DND-41 (cell line): ENCODE measurements around the gene MFGE8.

ENCODE experiments used
- ATAC-seq: fragments of 200-7000 bp; cut with Tn5 transposase; 3 replicates; pipeline ENCODE4 v1.9.1; 2021; ENCODE audit warnings: low read depth; ENCODE audit not compliant: insufficient read depth
- DNase-seq: peaks from one replicate; pipeline ENCODE4 v3.0.0-alpha.2; 2020
- H2AFZ ChIP-seq: 2 replicates; pipeline ENCODE4 v1.6.0; 2012; ENCODE audit warnings: low read depth, low read length
- H3K27ac ChIP-seq: 2 replicates; pipeline ENCODE4 v1.5.1; 2012; ENCODE audit warnings: low read length, inconsistent platforms
- H3K27me3 ChIP-seq: fragments of 200-600 bp; sonication (generic); 2 replicates; pipeline ENCODE4 v1.6.0; 2012; ENCODE audit warnings: low read length, mild to moderate bottlenecking, inconsistent platforms; ENCODE audit not compliant: insufficient read depth, poor library complexity
- H3K36me3 ChIP-seq: 2 replicates; pipeline ENCODE4 v1.5.1; 2012; ENCODE audit warnings: low read length, inconsistent platforms; ENCODE audit not compliant: insufficient read depth
- H3K4me1 ChIP-seq: 2 replicates; pipeline ENCODE4 v1.5.1; 2012; ENCODE audit warnings: mild to moderate bottlenecking, low read length; ENCODE audit not compliant: insufficient read depth
- H3K4me2 ChIP-seq: 2 replicates; pipeline ENCODE4 v1.6.0; 2012; ENCODE audit warnings: mild to moderate bottlenecking, moderate library complexity, low read length, inconsistent platforms; ENCODE audit not compliant: insufficient read depth
- H3K4me3 ChIP-seq, 2 experiments: fragments of 200-600 bp in 1 of 2; shearing (Covaris generic) in 1 of 2; 2 replicates each; pipeline ENCODE4 v1.5.1; 2012 to 2016; ENCODE audit warnings: inconsistent platforms in 2 of 2, low read length in 2 of 2, mild to moderate bottlenecking in 2 of 2, low read depth in 1 of 2, moderate library complexity in 1 of 2
- H3K79me2 ChIP-seq: 2 replicates; pipeline ENCODE4 v1.6.0; 2012; ENCODE audit warnings: low read length, inconsistent platforms; ENCODE audit not compliant: insufficient read depth
- H3K9ac ChIP-seq: 2 replicates; pipeline ENCODE4 v1.6.0; 2012; ENCODE audit warnings: low read depth, mild to moderate bottlenecking, inconsistent platforms, low read length, moderate library complexity
- H3K9me3 ChIP-seq: 2 replicates; pipeline ENCODE4 v1.5.1; 2012; ENCODE audit warnings: low read length, moderate library complexity, mild to moderate bottlenecking, inconsistent platforms; ENCODE audit not compliant: insufficient read depth, severe bottlenecking
- H4K20me1 ChIP-seq: 2 replicates; pipeline ENCODE4 v1.6.0; 2012; ENCODE audit warnings: low read length; ENCODE audit not compliant: insufficient read depth
- EZH2 ChIP-seq: IDR thresholded peaks from 3 replicates; pipeline ENCODE4 v1.6.1; 2012; ENCODE audit warnings: borderline replicate concordance, low read depth, mild to moderate bottlenecking, moderate library complexity, low read length, inconsistent platforms; ENCODE audit not compliant: severe bottlenecking
- TF ChIP-seq, protein P1 (sequence below): IDR thresholded peaks from 2 replicates; pipeline ENCODE4 v1.5.1; 2012; ENCODE audit warnings: borderline replicate concordance, low read length, moderate library complexity, mild to moderate bottlenecking; ENCODE audit not compliant: poor library complexity, severe bottlenecking; ENCODE audit errors: extremely low read depth

Gene MFGE8

DNA sequence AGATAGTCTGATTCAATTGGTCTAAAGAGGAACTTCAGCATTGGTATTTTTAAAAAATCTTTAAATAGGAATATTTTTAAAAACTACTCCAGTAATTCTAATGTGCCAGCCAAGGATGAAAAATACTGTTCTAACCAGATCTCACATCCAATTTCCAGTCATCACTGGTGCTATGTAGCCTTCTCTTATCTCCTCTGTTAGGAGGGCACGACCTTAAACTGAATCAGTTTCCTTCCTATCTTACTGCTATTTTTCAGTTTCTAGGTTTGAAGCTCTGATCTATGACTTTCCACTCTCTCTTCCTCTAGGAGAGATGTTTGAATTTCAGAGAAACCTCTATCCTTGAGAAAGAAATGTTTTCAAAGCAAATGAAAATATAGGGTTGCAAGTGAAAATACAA, 49.8 kb downstream of the MFGE8 start:
- no peak for DNase-seq
- H3K4me2 ChIP-seq: no peak overlapping the region
- TF ChIP-seq, protein P1, sequence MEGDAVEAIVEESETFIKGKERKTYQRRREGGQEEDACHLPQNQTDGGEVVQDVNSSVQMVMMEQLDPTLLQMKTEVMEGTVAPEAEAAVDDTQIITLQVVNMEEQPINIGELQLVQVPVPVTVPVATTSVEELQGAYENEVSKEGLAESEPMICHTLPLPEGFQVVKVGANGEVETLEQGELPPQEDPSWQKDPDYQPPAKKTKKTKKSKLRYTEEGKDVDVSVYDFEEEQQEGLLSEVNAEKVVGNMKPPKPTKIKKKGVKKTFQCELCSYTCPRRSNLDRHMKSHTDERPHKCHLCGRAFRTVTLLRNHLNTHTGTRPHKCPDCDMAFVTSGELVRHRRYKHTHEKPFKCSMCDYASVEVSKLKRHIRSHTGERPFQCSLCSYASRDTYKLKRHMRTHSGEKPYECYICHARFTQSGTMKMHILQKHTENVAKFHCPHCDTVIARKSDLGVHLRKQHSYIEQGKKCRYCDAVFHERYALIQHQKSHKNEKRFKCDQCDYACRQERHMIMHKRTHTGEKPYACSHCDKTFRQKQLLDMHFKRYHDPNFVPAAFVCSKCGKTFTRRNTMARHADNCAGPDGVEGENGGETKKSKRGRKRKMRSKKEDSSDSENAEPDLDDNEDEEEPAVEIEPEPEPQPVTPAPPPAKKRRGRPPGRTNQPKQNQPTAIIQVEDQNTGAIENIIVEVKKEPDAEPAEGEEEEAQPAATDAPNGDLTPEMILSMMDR: no peak
- no peak for TF ChIP-seq EZH2
- H3K36me3 ChIP-seq: no peaks in the 10 kb centered on the region
- no peaks in the 10 kb centered on the region for H3K27me3 ChIP-seq
- no peaks in the 10 kb centered on the region for H3K4me1 ChIP-seq
- H3K9ac ChIP-seq: no peak overlapping the region
- no peaks in the 10 kb centered on the region for H3K79me2 ChIP-seq
- ATAC-seq: no peak
- no peaks in the 10 kb centered on the region for H3K9me3 ChIP-seq
- no peak overlapping the region for H3K4me3 ChIP-seq
- H2AFZ ChIP-seq: no peak overlapping the region
- H3K27ac ChIP-seq: no peak overlapping the region
- H4K20me1 ChIP-seq: no peaks in the 10 kb centered on the region

DNA sequence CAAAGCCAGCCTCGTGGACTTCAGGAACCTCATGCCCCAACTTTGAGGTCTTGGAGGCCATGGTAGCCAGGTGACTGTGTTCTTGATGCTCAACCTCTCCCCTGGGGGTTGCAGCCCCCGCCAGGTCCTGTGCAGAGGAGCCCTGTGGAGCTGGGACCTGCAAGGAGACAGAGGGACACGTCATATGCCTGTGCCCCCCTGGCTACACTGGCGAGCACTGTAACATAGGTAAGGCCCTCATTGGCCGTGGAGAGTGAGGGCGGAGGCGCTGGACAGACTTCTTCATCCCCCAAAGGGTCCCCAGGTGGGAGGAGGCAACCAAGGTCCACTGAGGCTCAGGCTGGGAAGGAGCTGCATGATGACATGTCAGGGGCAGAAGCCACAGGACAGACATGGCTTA, 53.0 kb downstream of the MFGE8 start:
- no peak overlapping the region for H3K27ac ChIP-seq
- H3K36me3 ChIP-seq: no peaks in the 10 kb centered on the region
- H2AFZ ChIP-seq: no peak overlapping the region
- peaks cover under 1% of the 10 kb centered on the region for H3K9me3 ChIP-seq
- no peak overlapping the region for H3K4me3 ChIP-seq
- H3K27me3 ChIP-seq: no peaks in the 10 kb centered on the region
- no peak overlapping the region for H3K9ac ChIP-seq
- DNase-seq (no peak), ATAC-seq (no peak)
- H3K4me2 ChIP-seq: no peak overlapping the region
- TF ChIP-seq, protein P1: no peak
- TF ChIP-seq EZH2: no peak
- no peaks in the 10 kb centered on the region for H4K20me1 ChIP-seq
- no peaks in the 10 kb centered on the region for H3K79me2 ChIP-seq
- no peaks in the 10 kb centered on the region for H3K4me1 ChIP-seq

DNA sequence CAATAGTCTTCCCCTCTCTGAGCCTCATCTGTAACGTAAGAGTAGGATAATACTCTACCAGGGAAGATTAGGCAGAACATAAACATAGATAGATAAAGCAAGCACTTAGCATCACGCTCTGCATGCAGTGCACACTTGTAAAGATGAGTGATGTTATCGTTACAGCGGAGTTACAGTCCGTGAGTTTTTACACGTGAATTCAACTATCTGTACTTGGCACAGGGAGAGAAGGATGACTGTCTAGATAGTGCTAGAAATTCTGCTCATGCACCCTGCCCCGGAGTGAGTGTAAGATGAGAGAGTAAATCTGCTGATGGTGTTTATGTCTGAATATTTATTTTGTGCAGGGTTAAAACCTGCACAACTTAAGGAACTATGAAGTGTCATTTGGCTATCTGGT, 53.6 kb downstream of the MFGE8 start:
- Histone ChIP-seq H3K79me2 (no peaks in the 10 kb centered on the region), H3K9me3 (peaks cover 7% of the 10 kb centered on the region), H3K4me3 (no peak overlapping the region), H3K27ac (no peak overlapping the region), H3K36me3 (no peaks in the 10 kb centered on the region), H4K20me1 (no peaks in the 10 kb centered on the region), H3K4me1 (no peaks in the 10 kb centered on the region), H3K9ac (no peak overlapping the region), H3K27me3 (no peaks in the 10 kb centered on the region), H3K4me2 (no peak overlapping the region), H2AFZ (no peak overlapping the region)
- no peak for TF ChIP-seq EZH2
- TF ChIP-seq, protein P1: no peak
- ATAC-seq (no peak), DNase-seq (no peak)

DNA sequence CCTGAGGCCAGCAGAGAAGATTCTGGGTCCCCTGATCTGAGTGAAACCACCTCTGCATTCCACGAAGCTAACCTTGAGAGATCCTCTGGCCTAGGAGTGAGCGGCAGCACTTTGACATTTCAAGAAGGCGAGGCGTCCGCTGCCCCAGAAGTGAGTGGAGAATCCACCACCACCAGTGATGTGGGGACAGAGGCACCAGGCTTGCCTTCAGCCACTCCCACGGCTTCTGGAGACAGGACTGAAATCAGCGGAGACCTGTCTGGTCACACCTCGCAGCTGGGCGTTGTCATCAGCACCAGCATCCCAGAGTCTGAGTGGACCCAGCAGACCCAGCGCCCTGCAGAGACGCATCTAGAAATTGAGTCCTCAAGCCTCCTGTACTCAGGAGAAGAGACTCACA, 54.2 kb downstream of the MFGE8 start:
- H2AFZ ChIP-seq: no peak overlapping the region
- H3K36me3 ChIP-seq: no peaks in the 10 kb centered on the region
- no peak overlapping the region for H3K27ac ChIP-seq
- no peaks in the 10 kb centered on the region for H3K27me3 ChIP-seq
- DNase-seq (no peak), ATAC-seq (no peak)
- peaks cover 12% of the 10 kb centered on the region for H3K9me3 ChIP-seq
- H4K20me1 ChIP-seq: no peaks in the 10 kb centered on the region
- no peak overlapping the region for H3K4me2 ChIP-seq
- no peak overlapping the region for H3K9ac ChIP-seq
- TF ChIP-seq EZH2: no peak
- TF ChIP-seq, protein P1: no peak
- no peak overlapping the region for H3K4me3 ChIP-seq
- H3K79me2 ChIP-seq: no peaks in the 10 kb centered on the region
- no peaks in the 10 kb centered on the region for H3K4me1 ChIP-seq
